Measurements from ENCODE around the gene LAMA3. TPM values are rescaled to one million over a fixed set of nuclear protein-coding genes. Genes with fewer than 3 reads are reported as not detected.
A peak's percentile ranks its signal among the peaks of the same experiment; 100 is the strongest.

Gene LAMA3
- total RNA-seq, 4 donors from 2014 or later = 46.3 to 80.6 (median 67.1) TPM

DNA sequence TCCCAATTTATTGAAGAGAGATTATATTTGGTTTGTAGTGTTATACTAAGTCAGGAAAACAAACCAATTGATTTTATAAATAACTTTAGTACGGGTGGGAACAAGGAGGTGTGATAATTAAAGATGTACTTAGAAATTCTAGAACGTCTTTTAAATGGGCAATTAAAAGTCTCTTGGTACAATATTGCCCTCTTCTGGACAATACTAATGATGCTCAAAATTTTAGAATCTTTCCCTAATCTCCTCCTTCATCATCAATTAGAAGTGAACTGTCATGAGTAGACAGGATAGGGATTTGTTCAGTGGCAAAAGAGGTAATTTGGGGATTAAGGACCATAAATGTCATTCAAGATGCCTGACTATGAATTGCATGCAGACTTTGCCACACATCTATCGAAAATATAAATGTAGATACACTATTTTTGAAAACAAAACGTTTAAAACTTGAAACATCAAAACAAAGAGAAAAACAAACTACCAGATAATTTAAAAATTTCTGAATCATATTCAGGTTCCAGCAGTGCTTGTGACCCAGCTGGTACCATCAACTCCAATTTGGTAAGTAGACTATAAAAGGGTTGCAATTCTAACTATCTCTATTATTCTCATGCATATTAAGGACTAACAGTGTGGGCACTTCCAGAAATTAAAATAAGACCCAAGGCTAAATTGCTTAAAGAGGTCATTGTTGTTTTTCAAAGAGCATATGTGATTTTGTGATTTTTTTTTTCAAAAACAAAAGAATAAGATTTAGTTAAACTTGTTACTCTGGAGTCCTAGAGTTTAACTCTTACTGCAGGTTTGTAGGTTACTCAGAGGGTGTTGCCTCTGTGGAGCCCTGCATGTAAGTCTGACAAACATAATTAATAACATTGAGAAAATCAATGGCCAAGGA lies 123.5 kb downstream of the LAMA3 start:
- no peaks in the 10 kb centered on the region for H3K4me1 ChIP-seq
- no peaks in the 10 kb centered on the region for H3K27me3 ChIP-seq
- no peak overlapping the region for H3K4me3 ChIP-seq
- H3K9me3 ChIP-seq = no peaks in the 10 kb centered on the region
- H3K36me3 ChIP-seq = peaks cover 0 to 13% (median 0%) of the 10 kb centered on the region in 3 donors
- H3K27ac ChIP-seq = peak overlapping the region in 1 of 4 donors; percentile 53
- TF ChIP-seq, protein P1, sequence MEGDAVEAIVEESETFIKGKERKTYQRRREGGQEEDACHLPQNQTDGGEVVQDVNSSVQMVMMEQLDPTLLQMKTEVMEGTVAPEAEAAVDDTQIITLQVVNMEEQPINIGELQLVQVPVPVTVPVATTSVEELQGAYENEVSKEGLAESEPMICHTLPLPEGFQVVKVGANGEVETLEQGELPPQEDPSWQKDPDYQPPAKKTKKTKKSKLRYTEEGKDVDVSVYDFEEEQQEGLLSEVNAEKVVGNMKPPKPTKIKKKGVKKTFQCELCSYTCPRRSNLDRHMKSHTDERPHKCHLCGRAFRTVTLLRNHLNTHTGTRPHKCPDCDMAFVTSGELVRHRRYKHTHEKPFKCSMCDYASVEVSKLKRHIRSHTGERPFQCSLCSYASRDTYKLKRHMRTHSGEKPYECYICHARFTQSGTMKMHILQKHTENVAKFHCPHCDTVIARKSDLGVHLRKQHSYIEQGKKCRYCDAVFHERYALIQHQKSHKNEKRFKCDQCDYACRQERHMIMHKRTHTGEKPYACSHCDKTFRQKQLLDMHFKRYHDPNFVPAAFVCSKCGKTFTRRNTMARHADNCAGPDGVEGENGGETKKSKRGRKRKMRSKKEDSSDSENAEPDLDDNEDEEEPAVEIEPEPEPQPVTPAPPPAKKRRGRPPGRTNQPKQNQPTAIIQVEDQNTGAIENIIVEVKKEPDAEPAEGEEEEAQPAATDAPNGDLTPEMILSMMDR (IDR thresholded peaks at IDR 0.05) = peak; percentile 36 to 69 (median 50)
- TF ChIP-seq POLR2A (IDR thresholded peaks at IDR 0.05) (no peak), EP300 (IDR thresholded peaks at IDR 0.05) (no peak)
- DNase-seq (ENCODE audit: low spot score in 2 of 2) = no peak
- 37% methylated on average over 4 of the region's 4 CpGs for WGBS, 2 donors

DNA sequence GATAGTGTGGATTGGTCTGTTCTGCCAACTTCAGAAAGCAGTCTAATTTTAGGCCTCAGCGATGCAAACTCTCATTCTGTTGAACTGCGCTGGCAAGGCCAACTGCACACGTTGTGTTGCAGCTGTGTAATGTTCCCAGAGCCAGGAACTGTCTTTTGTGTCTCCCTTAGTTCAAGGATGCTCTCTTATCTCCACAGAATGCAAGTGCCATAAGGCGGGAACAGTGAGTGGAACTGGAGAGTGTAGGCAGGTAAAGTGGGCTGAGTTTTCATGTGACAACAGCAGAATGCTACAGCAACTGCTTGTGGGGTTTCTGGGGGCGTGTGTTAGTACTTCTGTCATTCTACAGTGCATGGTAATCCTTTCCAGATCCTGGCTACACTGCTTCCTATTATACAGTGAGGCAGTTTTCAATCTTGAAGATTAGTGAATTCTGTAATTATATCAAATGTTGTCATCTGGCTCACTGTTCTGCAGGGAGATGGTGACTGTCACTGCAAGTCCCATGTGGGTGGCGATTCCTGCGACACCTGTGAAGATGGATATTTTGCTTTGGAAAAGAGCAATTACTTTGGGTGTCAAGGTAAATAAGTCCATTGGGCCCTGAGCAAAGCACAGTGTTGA lies 125.8 kb downstream of the LAMA3 start:
- Histone ChIP-seq H3K27ac (peak overlapping the region in 2 of 4 donors; percentile 28 to 46), H3K27me3 (no peaks in the 10 kb centered on the region), H3K36me3 (peaks cover 0 to 10% (median 0%) of the 10 kb centered on the region in 3 donors), H3K4me1 (no peaks in the 10 kb centered on the region), H3K9me3 (no peaks in the 10 kb centered on the region), H3K4me3 (no peak overlapping the region)
- DNase-seq (ENCODE audit: low spot score in 2 of 2) = no peak
- WGBS, 2 donors = 83 to 84% methylated on average over 7 of the region's 7 CpGs
- TF ChIP-seq, protein P1 (IDR thresholded peaks at IDR 0.05) = no peak
- TF ChIP-seq EP300 (IDR thresholded peaks at IDR 0.05) = peak in 1 of 2 donors; percentile 26
- no peak for TF ChIP-seq POLR2A (IDR thresholded peaks at IDR 0.05)

DNA sequence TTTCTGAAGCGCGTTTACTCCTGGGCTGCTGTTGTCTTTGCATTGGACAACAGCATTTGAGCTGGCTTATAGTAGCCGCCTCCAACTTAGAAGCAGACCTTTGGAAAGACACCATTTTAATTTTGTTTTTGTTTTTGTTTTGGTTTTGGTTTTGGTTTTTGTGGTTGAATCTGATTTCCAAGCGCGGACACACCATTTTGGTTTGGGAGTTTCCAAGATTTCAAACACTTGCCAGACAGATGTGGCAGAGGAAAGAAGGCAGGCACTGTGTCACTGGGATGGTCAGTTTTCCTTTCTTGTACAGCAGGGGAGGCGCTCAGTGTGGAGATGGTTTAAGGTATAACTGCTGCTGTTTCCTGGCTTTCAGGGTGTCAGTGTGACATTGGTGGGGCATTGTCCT lies 126.8 kb downstream of the LAMA3 start:
- DNase-seq (ENCODE audit: low spot score in 2 of 2) = no peak
- Histone ChIP-seq H3K4me1 (no peaks in the 10 kb centered on the region), H3K36me3 (peaks cover 0 to under 1% (median 0%) of the 10 kb centered on the region in 3 donors), H3K27ac (peak overlapping the region in 2 of 4 donors; percentile 41 to 46), H3K4me3 (no peak overlapping the region), H3K9me3 (no peaks in the 10 kb centered on the region), H3K27me3 (no peaks in the 10 kb centered on the region)
- TF ChIP-seq, protein P1 (IDR thresholded peaks at IDR 0.05) = no peak
- TF ChIP-seq EP300 (IDR thresholded peaks at IDR 0.05) (no peak), POLR2A (IDR thresholded peaks at IDR 0.05) (no peak)
- 96% methylated on average over 6 of the region's 6 CpGs for WGBS, 2 donors

DNA sequence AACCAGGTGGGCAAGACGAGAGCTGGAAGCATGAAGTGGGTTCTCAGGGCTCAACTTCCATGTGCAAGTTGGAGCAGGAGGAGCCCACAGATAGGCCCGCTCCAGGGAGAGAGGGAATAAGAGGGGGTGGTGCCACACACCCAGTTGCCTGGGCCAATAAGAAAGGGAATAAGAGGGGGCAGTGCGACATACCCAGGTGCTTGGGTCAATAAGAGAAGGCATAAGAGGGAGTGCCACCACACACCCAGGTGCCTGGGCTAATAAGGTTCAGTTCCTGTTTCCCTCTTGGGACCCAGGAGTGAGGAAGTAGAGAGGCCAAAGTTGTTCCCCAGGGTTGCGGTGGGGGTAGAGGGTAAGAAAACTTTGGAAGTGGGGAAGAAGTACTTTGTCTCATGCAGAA lies 127.5 kb downstream of the LAMA3 start:
- no peaks in the 10 kb centered on the region for H3K9me3 ChIP-seq
- 87 to 91% methylated on average over 4 of the region's 4 CpGs for WGBS, 2 donors
- TF ChIP-seq, protein P1 (IDR thresholded peaks at IDR 0.05) = no peak
- TF ChIP-seq POLR2A (IDR thresholded peaks at IDR 0.05) (no peak), EP300 (IDR thresholded peaks at IDR 0.05) (no peak)
- peak overlapping the region in 2 of 4 donors; percentile 41 to 46 for H3K27ac ChIP-seq
- DNase-seq (ENCODE audit: low spot score in 2 of 2) = no peak
- H3K36me3 ChIP-seq = no peaks in the 10 kb centered on the region
- no peaks in the 10 kb centered on the region for H3K4me1 ChIP-seq
- no peak overlapping the region for H3K4me3 ChIP-seq
- H3K27me3 ChIP-seq = no peaks in the 10 kb centered on the region

DNA sequence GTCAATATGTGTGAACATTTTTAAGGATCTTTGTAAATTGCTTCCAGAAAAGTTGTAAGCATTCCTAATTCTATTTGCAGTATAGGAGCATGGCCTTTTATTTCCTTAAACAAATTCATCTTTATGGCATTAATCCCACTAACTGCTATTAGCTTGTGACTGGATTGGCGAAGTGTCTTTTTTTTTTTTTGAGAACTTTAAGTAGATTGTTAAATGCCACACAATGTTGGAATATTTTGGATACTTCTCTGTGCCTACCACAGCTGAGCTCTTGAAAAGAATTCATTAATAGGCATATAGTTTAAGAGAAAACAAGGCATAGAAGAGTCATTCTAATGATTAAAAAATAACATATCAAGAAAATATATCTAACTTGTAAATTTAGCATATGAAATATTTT lies 129.7 kb downstream of the LAMA3 start:
- TF ChIP-seq POLR2A (IDR thresholded peaks at IDR 0.05) = no peak
- TF ChIP-seq, protein P1 (IDR thresholded peaks at IDR 0.05) = no peak
- no peak for TF ChIP-seq EP300 (IDR thresholded peaks at IDR 0.05)
- no peaks in the 10 kb centered on the region for H3K4me1 ChIP-seq
- peak overlapping the region in 1 of 4 donors; percentile 7 for H3K27ac ChIP-seq
- DNase-seq (ENCODE audit: low spot score in 2 of 2) = no peak
- H3K27me3 ChIP-seq = no peaks in the 10 kb centered on the region
- H3K4me3 ChIP-seq = no peak overlapping the region
- H3K9me3 ChIP-seq = no peaks in the 10 kb centered on the region
- H3K36me3 ChIP-seq = no peaks in the 10 kb centered on the region
- 43 to 45% methylated on average over 1 of the region's 1 CpG for WGBS, 2 donors

All from tibial nerve (tissue), 4 donors.